Epithelial cell of esophagus (primary cell): Measurements from ENCODE around the gene SRA1.

ENCODE experiments used
- DNase-seq: peaks from one replicate; pipeline ENCODE4 v3.0.0; 2010; ENCODE audit warnings: low read depth
- H3K4me3 ChIP-seq: 2 replicates; pipeline ENCODE4 v1.5.1; 2011; ENCODE audit warnings: mild to moderate bottlenecking, low read length, control low read depth
- CTCF ChIP-seq: IDR thresholded peaks from 2 replicates; pipeline ENCODE4 v1.5.1; 2011; ENCODE audit warnings: low read depth, mild to moderate bottlenecking, low read length, control low read depth, inconsistent platforms; ENCODE audit not compliant: insufficient read depth; ENCODE audit errors: missing control alignments

The SRA1 gene

DNA sequence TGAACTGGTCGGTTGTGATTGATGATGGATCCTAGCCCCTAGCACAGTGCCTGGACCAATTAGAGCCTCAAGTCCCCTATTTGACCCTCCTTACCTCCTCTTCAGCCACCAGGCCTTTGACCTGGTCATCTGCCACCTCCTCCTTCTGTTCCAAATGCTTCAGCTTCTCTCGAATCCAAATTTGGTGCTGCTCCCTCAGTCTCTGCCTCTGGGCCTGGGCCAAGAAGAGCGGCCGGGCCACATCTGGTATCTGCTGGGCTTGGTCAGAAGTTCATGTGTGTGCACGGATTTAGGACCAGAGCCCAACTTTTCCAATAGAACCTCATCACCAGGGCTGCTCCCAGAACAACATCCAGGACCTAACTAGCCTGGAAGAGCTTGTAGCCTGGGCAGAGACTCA lies 13.8 kb upstream of the SRA1 start:
- no peak overlapping the region for H3K4me3 ChIP-seq
- no peak for TF ChIP-seq CTCF
- DNase-seq = no peak

DNA sequence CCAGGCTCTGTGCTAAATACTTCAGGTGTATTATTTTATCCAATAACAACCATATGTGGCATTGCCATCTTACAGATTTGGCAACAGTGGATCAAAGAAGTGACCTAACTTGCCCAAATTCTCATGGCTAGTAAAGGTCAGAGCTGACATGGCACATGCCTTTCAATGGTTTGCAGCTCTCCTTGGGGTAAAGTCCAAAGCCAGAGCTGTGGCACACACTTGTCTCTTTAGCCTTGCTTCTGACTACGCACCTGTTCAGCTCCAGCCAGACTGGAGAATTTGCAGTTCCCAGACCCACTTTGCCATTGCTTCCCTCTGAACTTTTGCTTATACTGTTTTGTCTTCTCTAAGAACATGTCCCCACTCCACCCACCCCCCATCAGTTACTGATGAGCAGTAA lies 13.2 kb upstream of the SRA1 start:
- no peak for DNase-seq
- TF ChIP-seq CTCF = no peak
- H3K4me3 ChIP-seq = no peak overlapping the region

DNA sequence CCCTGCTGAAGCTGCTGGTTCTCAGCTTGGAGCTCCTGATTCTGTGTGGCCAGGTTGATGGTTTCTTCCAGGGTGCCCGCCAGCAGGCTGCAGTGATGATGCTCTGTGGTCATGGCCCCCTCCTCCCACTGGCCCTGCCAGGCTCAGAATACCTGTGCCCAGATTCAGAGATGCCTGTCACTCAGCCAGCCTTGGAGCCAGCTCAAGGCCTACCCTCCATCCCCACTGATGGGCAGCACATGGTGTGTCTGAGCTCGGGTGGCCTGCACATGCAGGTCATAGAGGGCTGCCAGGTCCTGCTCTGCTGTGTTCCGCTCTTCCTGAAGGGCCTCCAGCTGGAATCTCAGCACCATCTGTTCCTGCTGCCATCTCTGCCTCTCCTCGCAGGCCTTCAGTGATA lies 12.8 kb upstream of the SRA1 start:
- H3K4me3 ChIP-seq = no peak overlapping the region
- TF ChIP-seq CTCF = no peak
- DNase-seq = no peak

GRCh38 chr5:140569197-140569596 lies 11.9 kb upstream of the SRA1 start:
- H3K4me3 ChIP-seq = no peak overlapping the region
- DNase-seq = no peak

GRCh38 chr5:140568443-140569063 lies 11.3 kb upstream of the SRA1 start:
- DNase-seq = peak; percentile 29
- TF ChIP-seq CTCF = no peak
- H3K4me3 ChIP-seq = no peak overlapping the region

More at GRCh38 chr5:140569197-140569596, 11.9 kb upstream of the SRA1 start:
- no peak for TF ChIP-seq CTCF

DNA sequence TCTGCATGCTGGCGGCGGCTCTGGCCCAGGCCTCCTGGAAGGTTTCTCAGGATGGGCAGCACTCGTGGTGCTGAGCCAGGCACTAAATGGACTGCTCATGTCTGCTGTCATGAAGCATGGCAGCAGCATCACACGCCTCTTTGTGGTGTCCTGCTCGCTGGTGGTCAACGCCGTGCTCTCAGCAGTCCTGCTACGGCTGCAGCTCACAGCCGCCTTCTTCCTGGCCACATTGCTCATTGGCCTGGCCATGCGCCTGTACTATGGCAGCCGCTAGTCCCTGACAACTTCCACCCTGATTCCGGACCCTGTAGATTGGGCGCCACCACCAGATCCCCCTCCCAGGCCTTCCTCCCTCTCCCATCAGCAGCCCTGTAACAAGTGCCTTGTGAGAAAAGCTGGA lies 10.6 kb upstream of the SRA1 start:
- no peak for TF ChIP-seq CTCF
- no peak overlapping the region for H3K4me3 ChIP-seq
- DNase-seq = no peak

DNA sequence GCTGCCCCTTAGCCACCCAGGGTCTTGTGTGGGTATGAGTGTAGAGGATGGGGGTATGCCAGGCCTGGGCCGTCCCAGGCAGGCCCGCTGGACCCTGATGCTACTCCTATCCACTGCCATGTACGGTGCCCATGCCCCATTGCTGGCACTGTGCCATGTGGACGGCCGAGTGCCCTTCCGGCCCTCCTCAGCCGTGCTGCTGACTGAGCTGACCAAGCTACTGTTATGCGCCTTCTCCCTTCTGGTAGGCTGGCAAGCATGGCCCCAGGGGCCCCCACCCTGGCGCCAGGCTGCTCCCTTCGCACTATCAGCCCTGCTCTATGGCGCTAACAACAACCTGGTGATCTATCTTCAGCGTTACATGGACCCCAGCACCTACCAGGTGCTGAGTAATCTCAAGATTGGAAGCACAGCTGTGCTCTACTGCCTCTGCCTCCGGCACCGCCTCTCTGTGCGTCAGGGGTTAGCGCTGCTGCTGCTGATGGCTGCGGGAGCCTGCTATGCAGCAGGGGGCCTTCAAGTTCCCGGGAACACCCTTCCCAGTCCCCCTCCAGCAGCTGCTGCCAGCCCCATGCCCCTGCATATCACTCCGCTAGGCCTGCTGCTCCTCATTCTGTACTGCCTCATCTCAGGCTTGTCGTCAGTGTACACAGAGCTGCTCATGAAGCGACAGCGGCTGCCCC lies 10.0 kb upstream of the SRA1 start:
- DNase-seq = no peak
- no peak overlapping the region for H3K4me3 ChIP-seq
- no peak for TF ChIP-seq CTCF
